ENCODE data around the gene CSNK2A1.
"Not testable (repeated sequence)": the region's sequence is repeated elsewhere in the genome, so short reads cannot be mapped to it uniquely, and the experiment has no call there.

The CSNK2A1 gene

GRCh38 chr20:480044-480443 is 63.5 kb downstream of the CSNK2A1 start:
- no peak for DNase-seq

GRCh38 chr20:479487-479886 is 64.1 kb downstream of the CSNK2A1 start:
- no peak for DNase-seq

DNA sequence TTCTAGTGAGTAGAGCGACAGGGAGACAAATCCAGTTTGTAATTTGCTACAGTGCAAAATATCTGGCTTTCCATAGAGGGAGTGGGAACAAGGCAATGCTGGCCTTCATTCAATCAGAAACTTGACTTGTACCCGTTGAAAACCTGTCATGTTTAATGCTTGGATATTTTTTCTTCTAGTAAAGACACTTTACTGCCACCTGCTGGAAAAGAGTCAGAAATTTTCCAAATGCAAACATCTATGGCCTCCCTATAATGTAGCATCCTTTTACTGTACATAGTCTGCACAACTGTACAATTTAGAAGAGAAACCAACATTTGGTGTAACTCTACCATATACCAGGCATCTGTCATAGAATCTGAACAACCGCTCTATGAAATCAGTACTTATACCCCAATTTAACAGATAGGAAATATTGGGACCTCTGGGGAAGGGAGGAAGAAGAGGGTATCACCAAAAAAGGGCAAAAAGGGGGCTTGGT is 64.6 kb downstream of the CSNK2A1 start:
- peak; percentile 51 for DNase-seq

- DNase-seq, result no peak
Measured at GRCh38 chr20:478010-478948, 65.3 kb downstream of the CSNK2A1 start.

- DNase-seq, result not testable (repeated sequence)
Measured at GRCh38 chr20:476561-477249, 66.9 kb downstream of the CSNK2A1 start.

GRCh38 chr20:475463-476357 is 67.9 kb downstream of the CSNK2A1 start:
- no peak for DNase-seq

GRCh38 chr20:474581-474980 is 69.0 kb downstream of the CSNK2A1 start:
- DNase-seq, result no peak

- DNase-seq, result no peak
Measured at GRCh38 chr20:472889-473292, 70.7 kb downstream of the CSNK2A1 start.

DNA sequence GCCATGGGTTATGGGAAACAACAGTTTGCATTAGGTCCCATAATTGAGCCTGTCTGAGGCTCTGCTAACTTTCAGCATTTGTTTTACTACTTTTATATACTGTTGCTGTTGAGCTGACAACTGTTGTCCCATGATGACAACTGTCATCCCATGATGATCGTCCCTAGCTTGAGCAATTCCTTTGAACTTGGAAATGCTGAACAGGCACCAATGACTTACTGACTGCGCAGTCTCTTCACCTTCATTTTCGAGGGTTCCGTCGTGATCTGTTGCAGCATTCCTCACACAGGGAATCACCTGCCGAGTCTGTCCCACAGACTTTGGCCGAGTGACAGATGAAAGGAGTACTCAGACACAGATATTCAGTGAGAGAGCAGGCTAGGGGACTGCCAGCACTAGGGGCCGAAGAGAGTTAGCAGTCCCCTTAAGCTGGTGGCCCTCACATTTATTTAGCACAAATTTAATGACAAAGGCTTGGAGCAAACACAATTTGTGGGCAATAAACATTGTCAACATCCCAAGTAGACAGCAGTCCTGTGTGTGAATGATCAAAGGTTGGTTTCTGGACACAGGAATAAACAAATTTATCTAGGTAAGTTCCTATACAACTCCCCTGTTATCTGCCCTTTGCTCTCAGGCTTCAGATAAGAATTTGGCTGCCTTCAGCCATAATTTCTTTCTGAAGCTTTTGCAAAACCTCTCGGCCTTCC is 71.3 kb downstream of the CSNK2A1 start:
- no peak for DNase-seq

DNA sequence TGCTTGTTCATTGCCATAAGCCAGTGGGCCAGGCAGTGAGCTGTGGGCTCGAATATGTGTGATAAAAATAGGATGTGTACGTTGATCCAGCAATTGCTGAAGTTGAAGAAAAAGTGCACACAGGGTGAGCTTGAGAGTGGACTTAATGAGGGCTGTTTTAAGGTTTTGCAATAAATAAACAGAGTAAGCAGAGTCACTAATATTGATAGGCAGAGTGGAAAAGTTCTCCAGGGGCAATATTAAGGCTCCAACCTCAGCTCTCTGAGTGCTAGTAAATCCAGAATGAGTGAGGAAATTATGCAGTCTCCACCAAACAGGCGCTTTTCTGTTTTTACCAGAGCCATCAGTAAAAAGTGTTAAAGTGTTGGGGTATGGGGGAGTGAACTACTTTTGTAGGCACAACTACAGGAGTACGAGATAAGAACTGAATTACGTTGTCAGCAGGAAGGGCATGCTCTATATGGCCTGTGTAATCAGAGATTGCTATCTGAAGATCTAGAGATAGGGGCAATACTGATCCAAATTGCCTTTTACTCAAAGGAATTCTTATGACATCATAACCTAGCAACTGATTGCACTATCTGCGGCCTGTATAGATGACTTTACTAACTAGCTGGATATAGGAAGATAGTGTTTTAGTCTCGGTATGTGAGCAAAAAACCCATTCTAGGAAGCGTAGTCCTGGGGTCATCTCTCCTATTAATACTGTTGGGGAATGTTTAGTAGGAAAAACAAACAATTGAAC is 73.7 kb downstream of the CSNK2A1 start:
- DNase-seq, result no peak

DNA sequence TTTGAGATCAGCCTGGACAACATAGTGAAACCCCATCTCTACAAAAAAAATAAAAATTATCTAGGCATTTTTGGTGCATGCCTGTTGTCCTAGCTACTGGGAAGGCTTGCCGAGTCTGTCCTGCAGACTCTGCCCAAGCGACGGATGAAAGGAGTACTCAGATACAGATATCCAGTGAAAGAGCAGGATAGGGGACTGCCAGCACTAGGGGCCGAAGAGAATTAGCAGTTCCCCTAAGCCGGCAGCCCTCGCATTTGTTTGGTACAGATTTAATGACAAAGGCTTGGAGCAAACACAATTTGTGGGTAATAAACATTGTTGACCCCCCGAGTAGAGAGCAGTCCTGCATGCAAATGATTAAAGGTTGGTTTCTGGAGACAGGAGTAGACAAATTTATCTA is 75.8 kb downstream of the CSNK2A1 start:
- DNase-seq, result no peak

DNA sequence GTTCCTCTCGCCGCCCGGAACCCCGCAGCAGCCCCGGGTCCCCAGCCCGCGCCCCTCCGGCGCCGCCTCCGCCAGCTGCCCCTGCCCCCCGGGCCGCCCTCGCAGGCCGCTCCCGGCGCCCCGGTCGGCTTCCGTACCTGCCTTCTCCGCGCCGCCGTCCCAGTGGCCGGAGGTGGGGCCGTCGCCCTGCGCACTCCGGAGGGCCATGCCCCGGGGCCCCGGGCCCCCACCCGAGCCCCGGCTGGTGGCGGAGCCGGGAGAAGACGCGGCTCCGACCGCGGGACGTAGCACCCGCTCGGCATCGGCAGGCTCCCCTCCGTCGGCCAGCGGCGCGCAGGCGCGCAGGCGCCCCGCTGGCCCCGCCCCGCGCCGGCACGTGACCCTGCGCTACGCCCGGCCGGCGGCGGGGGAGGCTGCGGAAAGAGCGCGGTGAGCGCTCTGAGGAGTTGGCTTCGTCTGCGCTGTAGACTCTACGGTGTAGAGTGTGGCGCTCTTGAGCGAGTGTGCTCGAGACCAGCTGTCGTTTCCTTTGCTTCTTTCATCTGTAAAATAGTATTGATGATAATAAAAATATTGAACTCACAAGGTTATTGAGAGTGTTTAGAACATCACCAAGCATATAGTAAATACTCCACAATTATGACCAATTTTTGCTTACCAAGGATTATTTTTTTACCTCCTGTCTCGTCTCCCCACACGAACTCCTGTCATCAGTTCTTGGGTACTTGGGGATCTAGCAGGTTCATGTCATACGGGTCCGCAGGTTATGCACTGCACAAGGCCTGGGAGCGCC is 81.2 kb downstream of the CSNK2A1 start, which contains the start of gene TBC1D20:
Gene TBC1D20, minus strand, starts transcription at position 335 of the 793 bp plus-strand sequence. Its CDS starts 128 bp downstream, at position 207.
- DNase-seq, result peak; percentile 68

DNA sequence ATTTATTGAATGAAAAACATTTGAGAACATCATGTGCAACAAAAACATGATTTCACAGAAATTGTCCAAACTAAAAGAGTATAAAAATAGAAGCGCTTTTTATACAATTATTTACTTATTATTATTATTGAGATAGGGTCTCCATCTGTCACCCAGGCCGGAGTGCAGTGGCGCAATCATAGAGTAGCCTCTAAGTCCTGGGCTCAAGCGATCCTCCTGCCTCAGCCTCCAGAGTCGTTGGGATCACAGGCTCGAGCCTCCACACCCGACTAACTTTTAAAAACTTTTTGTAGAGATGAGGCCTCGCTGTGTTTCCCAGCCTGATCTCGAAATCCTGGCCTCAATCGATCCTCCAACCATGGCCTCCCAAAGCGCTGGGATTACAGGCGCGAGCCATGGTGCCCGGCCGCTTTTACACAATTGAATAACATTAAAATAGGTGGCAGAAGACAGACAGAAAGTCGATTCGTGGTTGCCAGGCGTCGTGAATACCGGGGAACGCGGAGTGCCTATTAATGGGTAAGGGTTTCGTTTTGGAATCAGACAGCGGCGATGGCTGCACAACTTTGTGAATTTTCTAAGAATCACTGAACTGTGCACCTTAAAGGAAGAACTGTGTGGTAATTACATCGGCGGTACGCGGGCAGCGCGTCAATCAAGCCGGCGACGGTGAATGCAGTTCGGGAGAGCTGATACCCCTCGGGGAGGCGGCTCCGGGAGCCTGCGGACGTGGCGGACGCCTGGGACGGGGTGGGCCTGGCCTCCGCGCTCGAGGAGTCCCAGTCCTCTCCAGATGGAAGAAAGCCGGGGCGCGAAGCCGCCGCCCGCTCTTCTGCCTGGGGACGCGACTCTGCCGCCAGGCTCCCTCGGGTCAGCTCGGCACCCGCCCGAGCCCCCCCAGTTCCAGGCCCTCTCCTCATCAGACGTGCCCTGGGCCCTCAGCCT is 82.1 kb downstream of the CSNK2A1 start:
- DNase-seq, result peak; percentile 25

- no peak for DNase-seq
Measured at GRCh38 chr20:460707-461106, 82.9 kb downstream of the CSNK2A1 start.

GRCh38 chr20:460180-460579 is 83.4 kb downstream of the CSNK2A1 start:
- DNase-seq, result no peak

- DNase-seq, result no peak
Measured at GRCh38 chr20:458776-459175, 84.8 kb downstream of the CSNK2A1 start.

DNA sequence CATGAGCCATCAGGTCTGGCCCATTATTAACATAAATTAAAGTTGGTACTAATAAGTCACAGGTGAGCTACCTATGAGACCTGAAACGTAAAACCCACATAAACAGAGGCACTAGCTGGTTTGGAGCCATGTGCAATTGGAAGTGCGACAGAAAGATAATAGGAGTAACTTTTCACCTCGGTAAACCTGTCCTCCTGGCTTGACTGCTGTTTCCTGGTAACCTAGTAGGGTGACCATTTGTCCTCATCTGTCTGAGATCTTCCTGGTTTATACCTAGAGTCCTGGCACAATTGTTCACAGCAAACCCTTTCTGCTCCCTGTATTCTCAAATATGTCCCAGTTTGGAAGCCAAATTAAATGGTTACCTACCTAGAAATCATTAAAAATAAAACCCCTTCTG is 88.6 kb downstream of the CSNK2A1 start:
- DNase-seq, result no peak

DNA sequence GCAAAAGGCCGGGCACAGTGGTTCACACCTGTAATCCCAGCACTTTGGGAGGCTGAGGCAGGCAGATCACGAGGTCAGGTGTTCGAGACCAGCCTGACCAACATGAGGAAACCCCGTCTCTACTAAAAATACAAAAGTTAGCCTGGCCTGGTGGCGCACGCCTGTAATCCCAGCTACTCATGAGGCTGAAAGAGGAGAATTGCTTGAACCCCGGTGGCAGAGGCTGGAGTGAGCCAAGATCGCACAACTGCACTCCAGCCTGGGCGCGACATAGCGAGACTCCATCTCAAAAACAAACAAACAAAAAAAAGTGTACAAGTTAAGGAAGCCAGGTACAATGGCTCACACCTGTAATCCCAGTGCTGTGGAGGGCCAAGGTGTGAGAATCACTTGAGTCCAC is 91.6 kb downstream of the CSNK2A1 start:
- DNase-seq, result not testable (repeated sequence)

Data from KG1 (cell line).